H9 (cell line): Measurements from ENCODE around the gene PLEKHA8. TPM values are rescaled to one million over a fixed set of nuclear protein-coding genes. Genes with fewer than 3 reads are reported as not detected.

Experiments used
- DNase-seq: peaks from one replicate; pipeline ENCODE4 v3.0.0-alpha.2; 2017
- H2AFZ ChIP-seq: one replicate; pipeline ENCODE4 v1.6.1; 2013; ENCODE audit warnings: mild to moderate bottlenecking, low read length, control low read depth, moderate library complexity
- H2AK5ac ChIP-seq: 2 replicates; pipeline ENCODE4 v1.6.1; 2013; ENCODE audit warnings: low read length, control low read depth, mixed read lengths; ENCODE audit not compliant: insufficient read length
- H2BK120ac ChIP-seq: one replicate; pipeline ENCODE4 v1.6.1; 2013; ENCODE audit warnings: low read depth, mild to moderate bottlenecking, low read length, control low read depth, inconsistent platforms; ENCODE audit not compliant: poor library complexity, severe bottlenecking
- H2BK12ac ChIP-seq: 2 replicates; pipeline ENCODE4 v1.6.1; 2013; ENCODE audit warnings: low read length, control low read depth, mixed read lengths, low read depth; ENCODE audit not compliant: insufficient read length
- H2BK15ac ChIP-seq: 2 replicates; pipeline ENCODE4 v1.6.1; 2013; ENCODE audit warnings: low read depth, low read length, control low read depth
- H2BK20ac ChIP-seq: one replicate; pipeline ENCODE4 v1.6.1; 2013; ENCODE audit warnings: low read depth, mild to moderate bottlenecking, low read length, control low read depth, inconsistent platforms; ENCODE audit not compliant: poor library complexity, severe bottlenecking
- H2BK5ac ChIP-seq: 2 replicates; pipeline ENCODE4 v1.6.1; 2013; ENCODE audit warnings: low read length, control low read depth, mixed read lengths; ENCODE audit not compliant: insufficient read length
- H3K14ac ChIP-seq: 2 replicates; pipeline ENCODE4 v1.6.1; 2013; ENCODE audit warnings: low read length, control low read depth; ENCODE audit not compliant: insufficient read depth
- H3K18ac ChIP-seq: 2 replicates; pipeline ENCODE4 v1.6.1; 2013; ENCODE audit warnings: low read depth, mild to moderate bottlenecking, mixed read lengths, low read length, control low read depth; ENCODE audit not compliant: insufficient read length
- H3K23ac ChIP-seq: 2 replicates; pipeline ENCODE4 v1.6.1; 2013; ENCODE audit warnings: low read length, control low read depth, mixed read lengths, low read depth; ENCODE audit not compliant: insufficient read length
- H3K23me2 ChIP-seq: 2 replicates; pipeline ENCODE4 v1.6.1; 2013; ENCODE audit warnings: low read depth, mild to moderate bottlenecking, mixed read lengths, low read length, control low read depth; ENCODE audit not compliant: insufficient read length, poor library complexity, severe bottlenecking
- H3K27ac ChIP-seq: 2 replicates; pipeline ENCODE4 v1.5.1; 2013; ENCODE audit warnings: low read length, control low read depth, mixed read lengths, low read depth; ENCODE audit not compliant: insufficient read length
- H3K27me3 ChIP-seq: 2 replicates; pipeline ENCODE4 v1.6.1; 2013; ENCODE audit warnings: low read length, control low read depth, inconsistent platforms; ENCODE audit not compliant: insufficient read depth
- H3K4ac ChIP-seq: 2 replicates; pipeline ENCODE4 v1.6.1; 2013; ENCODE audit warnings: low read depth, mild to moderate bottlenecking, control low read depth, inconsistent platforms, low read length, moderate library complexity
- H3K4me1 ChIP-seq: 2 replicates; pipeline ENCODE4 v1.6.1; 2013; ENCODE audit warnings: low read length, control low read depth, inconsistent platforms; ENCODE audit not compliant: insufficient read depth
- H3K4me2 ChIP-seq: 2 replicates; pipeline ENCODE4 v1.6.1; 2013; ENCODE audit warnings: low read length, control low read depth, mixed read lengths; ENCODE audit not compliant: insufficient read length, insufficient read depth
- H3K56ac ChIP-seq: 2 replicates; pipeline ENCODE4 v1.6.1; 2013; ENCODE audit warnings: low read depth, mild to moderate bottlenecking, mixed read lengths, low read length, control low read depth; ENCODE audit not compliant: insufficient read length
- H3K79me1 ChIP-seq: 2 replicates; pipeline ENCODE4 v1.6.1; 2013; ENCODE audit warnings: low read depth, mild to moderate bottlenecking, moderate library complexity, low read length, control low read depth, inconsistent platforms; ENCODE audit not compliant: insufficient read depth, poor library complexity, severe bottlenecking
- H3K79me2 ChIP-seq: 2 replicates; pipeline ENCODE4 v1.6.1; 2013; ENCODE audit warnings: low read length, control low read depth, inconsistent platforms; ENCODE audit not compliant: insufficient read depth
- H3K9ac ChIP-seq: 2 replicates; pipeline ENCODE4 v1.6.1; 2013; ENCODE audit warnings: low read length, control low read depth, mixed read lengths; ENCODE audit not compliant: insufficient read length; ENCODE audit errors: extremely low read depth
- H3K9me3 ChIP-seq: one replicate; pipeline ENCODE4 v1.6.1; 2013; ENCODE audit warnings: low read depth, low read length, inconsistent platforms; ENCODE audit not compliant: control insufficient read depth
- H3T11ph ChIP-seq: one replicate; pipeline ENCODE4 v1.6.1; 2013; ENCODE audit warnings: mild to moderate bottlenecking, low read length, control low read depth, inconsistent platforms
- H4K20me1 ChIP-seq: one replicate; pipeline ENCODE4 v1.6.1; 2013; ENCODE audit not compliant: control insufficient read depth, insufficient read length, insufficient read depth
- H4K5ac ChIP-seq: 2 replicates; pipeline ENCODE4 v1.6.1; 2013; ENCODE audit warnings: low read depth, mild to moderate bottlenecking, mixed read lengths, low read length, control low read depth; ENCODE audit not compliant: insufficient read length
- H4K8ac ChIP-seq: replicated peaks from 2 replicates; pipeline ENCODE4 v1.6.1; 2013; ENCODE audit warnings: low read length, control low read depth, mixed read lengths, low read depth; ENCODE audit not compliant: insufficient read length
- H4K91ac ChIP-seq: 2 replicates; pipeline ENCODE4 v1.6.1; 2013; ENCODE audit warnings: low read depth, mild to moderate bottlenecking, moderate library complexity, mixed read lengths, low read length, control low read depth; ENCODE audit not compliant: insufficient read length
- H3K27ac Mint-ChIP-seq, 3 experiments: 2 replicates in 2 of 3; 3 replicates in 1 of 3; pipeline ENCODE4 v1.8.0; 2020 to 2021; ENCODE audit warnings: mixed read lengths in 3 of 3, mild to moderate bottlenecking in 1 of 3, moderate library complexity in 1 of 3
- H3K27me3 Mint-ChIP-seq: 2 replicates; pipeline ENCODE4 v1.8.0; 2021; ENCODE audit warnings: low read depth, mild to moderate bottlenecking, moderate library complexity, mixed read lengths
- H3K36me3 Mint-ChIP-seq, 3 experiments: 2 replicates in 2 of 3; 3 replicates in 1 of 3; pipeline ENCODE4 v1.8.0; 2020 to 2021; ENCODE audit warnings: low read depth in 3 of 3, mixed read lengths in 3 of 3; ENCODE audit not compliant: insufficient read depth in 1 of 3
- H3K4me1 Mint-ChIP-seq, 2 experiments: 2 replicates each; pipeline ENCODE4 v1.8.0; 2020; ENCODE audit warnings: mixed read lengths in 2 of 2
- H3K4me3 Mint-ChIP-seq, 2 experiments: 2 replicates in 1 of 2; 3 replicates in 1 of 2; pipeline ENCODE4 v1.8.0; 2020 to 2021; ENCODE audit warnings: mild to moderate bottlenecking in 2 of 2, mixed read lengths in 2 of 2, moderate library complexity in 1 of 2
- H3K9me3 Mint-ChIP-seq, 2 experiments: 2 replicates in 1 of 2; 3 replicates in 1 of 2; pipeline ENCODE4 v1.8.0; 2020; ENCODE audit warnings: mild to moderate bottlenecking in 2 of 2, mixed read lengths in 2 of 2, moderate library complexity in 1 of 2
- WGBS: extraction: QIAGEN DNeasy Blood & Tissue Kit; methylation state at CpG from one replicate; pipeline ENCODE4 v1.1.7; 2013; ENCODE audit warnings: missing lambda C conversion rate, low lambda C conversion rate, mixed read lengths; ENCODE audit not compliant: insufficient read length; ENCODE audit errors: extremely low coverage; 5-methylcytosine and 5-hydroxymethylcytosine counted together
- total RNA-seq: library from RNA; stranded (reverse); gene quantifications from 2 replicates; pipeline ENCODE4 v1.2.1, GENCODE V29; 2021
- TF ChIP-seq, protein P1 (sequence below): fragments of 200-600 bp; sonication (generic); conservative IDR thresholded peaks from 3 replicates; pipeline ENCODE4 v1.8.0; 2021; ENCODE audit warnings: antibody characterized with exemption, mild to moderate bottlenecking

The PLEKHA8 gene
- total RNA-seq, 1 experiment from 2014 or later = 37.0 TPM

DNA sequence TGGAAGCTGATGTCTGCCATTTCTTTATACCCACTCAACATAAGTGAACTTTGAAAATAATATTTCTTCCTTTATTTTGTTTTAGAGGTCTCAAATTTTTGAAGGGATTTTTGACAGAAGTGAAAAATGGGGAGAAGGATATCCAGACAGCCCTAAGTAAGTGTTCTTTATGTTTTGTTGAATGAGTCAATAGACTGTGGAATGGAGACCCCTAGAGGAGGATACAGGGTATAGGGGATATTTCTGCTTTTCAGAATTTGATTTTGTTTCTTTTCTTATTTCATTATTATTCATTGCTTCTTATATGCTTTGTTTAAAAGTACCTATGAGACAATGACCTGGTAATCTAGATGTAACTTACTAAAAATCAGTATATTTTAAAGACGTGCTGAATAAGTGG is 34.4 kb downstream of the PLEKHA8 start:
- no peak overlapping the region for H2AK5ac ChIP-seq
- no peak overlapping the region for H3K4me2 ChIP-seq
- no peak overlapping the region for H2BK120ac ChIP-seq
- no peak overlapping the region for H2BK20ac ChIP-seq
- H3K36me3 Mint-ChIP-seq = peaks cover 26 to 47% (median 45%) of the 10 kb centered on the region in 3 experiments
- no peak overlapping the region for H2AFZ ChIP-seq
- no peak overlapping the region for H2BK5ac ChIP-seq
- H3K27ac ChIP-seq = no peak overlapping the region
- no peak overlapping the region for H2BK12ac ChIP-seq
- no peaks in the 10 kb centered on the region for H3K9me3 ChIP-seq
- H4K20me1 ChIP-seq = no peaks in the 10 kb centered on the region
- H3K27me3 Mint-ChIP-seq = no peaks in the 10 kb centered on the region
- H3K27ac Mint-ChIP-seq = no peak overlapping the region
- peaks cover 0 to 5% of the 10 kb centered on the region in 2 experiments; a peak in 1 of 5 replicates for H3K9me3 Mint-ChIP-seq
- no peak overlapping the region for H2BK15ac ChIP-seq
- TF ChIP-seq, protein P1, sequence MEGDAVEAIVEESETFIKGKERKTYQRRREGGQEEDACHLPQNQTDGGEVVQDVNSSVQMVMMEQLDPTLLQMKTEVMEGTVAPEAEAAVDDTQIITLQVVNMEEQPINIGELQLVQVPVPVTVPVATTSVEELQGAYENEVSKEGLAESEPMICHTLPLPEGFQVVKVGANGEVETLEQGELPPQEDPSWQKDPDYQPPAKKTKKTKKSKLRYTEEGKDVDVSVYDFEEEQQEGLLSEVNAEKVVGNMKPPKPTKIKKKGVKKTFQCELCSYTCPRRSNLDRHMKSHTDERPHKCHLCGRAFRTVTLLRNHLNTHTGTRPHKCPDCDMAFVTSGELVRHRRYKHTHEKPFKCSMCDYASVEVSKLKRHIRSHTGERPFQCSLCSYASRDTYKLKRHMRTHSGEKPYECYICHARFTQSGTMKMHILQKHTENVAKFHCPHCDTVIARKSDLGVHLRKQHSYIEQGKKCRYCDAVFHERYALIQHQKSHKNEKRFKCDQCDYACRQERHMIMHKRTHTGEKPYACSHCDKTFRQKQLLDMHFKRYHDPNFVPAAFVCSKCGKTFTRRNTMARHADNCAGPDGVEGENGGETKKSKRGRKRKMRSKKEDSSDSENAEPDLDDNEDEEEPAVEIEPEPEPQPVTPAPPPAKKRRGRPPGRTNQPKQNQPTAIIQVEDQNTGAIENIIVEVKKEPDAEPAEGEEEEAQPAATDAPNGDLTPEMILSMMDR = peak; percentile 75
- no peaks in the 10 kb centered on the region for H3K4me1 Mint-ChIP-seq
- H3K79me2 ChIP-seq = no peaks in the 10 kb centered on the region
- no CpG with 5 or more reads among the region's 1 CpG for WGBS
- H3K9ac ChIP-seq = no peak overlapping the region
- no peak overlapping the region for H3K4ac ChIP-seq
- H4K8ac ChIP-seq = no peak overlapping the region
- no peak overlapping the region for H3K14ac ChIP-seq
- no peak overlapping the region for H4K5ac ChIP-seq
- H3K23ac ChIP-seq = no peak overlapping the region
- no peak overlapping the region for H3K56ac ChIP-seq
- H3K4me1 ChIP-seq = no peaks in the 10 kb centered on the region
- H3K4me3 Mint-ChIP-seq = no peak overlapping the region
- H3K18ac ChIP-seq = no peak overlapping the region
- H4K91ac ChIP-seq = no peak overlapping the region
- no peak for DNase-seq
- no peaks in the 10 kb centered on the region for H3K79me1 ChIP-seq
- no peaks in the 10 kb centered on the region for H3K27me3 ChIP-seq
- no peak overlapping the region for H3T11ph ChIP-seq
- H3K23me2 ChIP-seq = no peaks in the 10 kb centered on the region
